A549 (cell line): Measurements from ENCODE around the gene DENND5A. TPM values are rescaled to one million over a fixed set of nuclear protein-coding genes. Genes with fewer than 3 reads are reported as not detected.

Source experiments
- ATAC-seq, 2 experiments: fragments of 200-7000 bp in 1 of 2; fragments of >200 bp in 1 of 2; cut with Nextera tagmentation in 1 of 2; cut with Tn5 transposase in 1 of 2; 3 replicates each; pipeline versions ENCODE4 v1.8.0 to v1.9.1; 2018 to 2020; ENCODE audit warnings: mild to moderate bottlenecking in 1 of 2, moderate library complexity in 1 of 2
- CTCF ChIA-PET: fragments of 300-600 bp; sonication (Branson Sonifier 250); formaldehyde crosslinking; extraction: SDS; loops from one replicate; lab custom pipeline; 2021; ENCODE audit warnings: antibody characterized with exemption, inconsistent platforms; lab: Yijun Ruan, JAX
- POLR2A ChIA-PET: fragments of 350-600 bp; formaldehyde crosslinking; extraction: SDS; loops from one replicate; lab custom pipeline; 2021; ENCODE audit warnings: antibody characterized with exemption, inconsistent platforms; lab: Yijun Ruan, JAX
- DNase-seq, 2 experiments: peaks; one replicate each; pipeline versions ENCODE4 v3.0.0 to v3.0.0-alpha.2; 2011 to 2016; ENCODE audit warnings: low read depth in 1 of 2, low spot score in 1 of 2
- FAIRE-seq: peaks from 2 replicates; lab custom pipeline; 2011; peaks lifted over from hg19 to GRCh38; lab: Jason Lieb, UNC
- H3K27ac ChIP-seq, 2 experiments: fragments of >200 bp; sonication (Bioruptor Twin); formaldehyde crosslinking; 3 replicates each; pipeline ENCODE4 v1.5.1; 2016 to 2017
- H3K4me1 ChIP-seq: fragments of >200 bp; sonication (Bioruptor Twin); formaldehyde crosslinking; 3 replicates; pipeline ENCODE4 v1.6.1; 2016
- H3K4me2 ChIP-seq: fragments of >200 bp; sonication (Bioruptor Twin); formaldehyde crosslinking; 3 replicates; pipeline ENCODE4 v1.6.1; 2016
- H3K4me3 ChIP-seq: fragments of >200 bp; sonication (Bioruptor Twin); formaldehyde crosslinking; 3 replicates; pipeline ENCODE4 v1.5.1; 2016
- H3K9me3 ChIP-seq: fragments of >200 bp; sonication (Bioruptor Twin); formaldehyde crosslinking; 3 replicates; pipeline ENCODE4 v1.6.1; 2016
- BCL3 ChIP-seq: fragments of >200 bp; sonication (Bioruptor Twin); formaldehyde crosslinking; IDR thresholded peaks from 3 replicates; pipeline ENCODE4 v1.6.1; 2016
- BHLHE40 ChIP-seq: IDR thresholded peaks from 2 replicates; pipeline ENCODE4 v1.6.1; 2012; ENCODE audit warnings: low read depth, low read length, inconsistent platforms
- CBX8 ChIP-seq: fragments of 200-600 bp; sonication (generic); IDR thresholded peaks from 2 replicates; pipeline ENCODE4 v1.6.1; 2016
- CHD4 ChIP-seq: fragments of 200-600 bp; sonication (generic); IDR thresholded peaks from 2 replicates; pipeline ENCODE4 v1.6.1; 2016; ENCODE audit warnings: antibody characterized with exemption, mild to moderate bottlenecking, borderline replicate concordance
- ESRRA ChIP-seq: fragments of 150-350 bp; IDR thresholded peaks from 2 replicates; pipeline ENCODE4 v1.6.1; 2014; ENCODE audit warnings: mild to moderate bottlenecking, low read length, borderline replicate concordance
- FOSB ChIP-seq: fragments of 250-450 bp; sonication (Bioruptor Pico); IDR thresholded peaks from 2 replicates; pipeline ENCODE4 v1.5.0; 2020; ENCODE audit warnings: mild to moderate bottlenecking, moderate library complexity
- GATA3 ChIP-seq: IDR thresholded peaks from 2 replicates; pipeline ENCODE4 v1.6.1; 2012; ENCODE audit warnings: borderline replicate concordance
- HDAC2 ChIP-seq: fragments of 200-600 bp; sonication (generic); IDR thresholded peaks from 2 replicates; pipeline ENCODE4 v1.6.1; 2016
- HOXB13 ChIP-seq: fragments of 250-450 bp; sonication (Bioruptor Pico); IDR thresholded peaks from 2 replicates; pipeline ENCODE4 v1.5.0; 2020; ENCODE audit warnings: low read depth, mild to moderate bottlenecking, moderate library complexity
- HOXB5 ChIP-seq: fragments of 250-450 bp; sonication (Bioruptor Pico); IDR thresholded peaks from 2 replicates; pipeline ENCODE4 v1.5.0; 2020; ENCODE audit warnings: mild to moderate bottlenecking, moderate library complexity
- KDM5A ChIP-seq: fragments of 200-600 bp; sonication (generic); IDR thresholded peaks from 2 replicates; pipeline ENCODE4 v1.6.1; 2016; ENCODE audit warnings: antibody characterized with exemption, mild to moderate bottlenecking
- MAX ChIP-seq: IDR thresholded peaks from 2 replicates; pipeline ENCODE4 v1.6.1; 2012
- MAZ ChIP-seq: fragments of 150-350 bp; IDR thresholded peaks from 2 replicates; pipeline ENCODE4 v1.6.1; 2014; ENCODE audit warnings: antibody characterized with exemption, low read depth, low read length, borderline replicate concordance
- NFE2L2 ChIP-seq: fragments of 150-350 bp; conservative IDR thresholded peaks from 2 replicates; pipeline ENCODE4 v1.6.1; 2014; ENCODE audit warnings: low read length
- POLR2A ChIP-seq: IDR thresholded peaks from 2 replicates; pipeline ENCODE4 v1.6.1; 2012; ENCODE audit warnings: mild to moderate bottlenecking, low read length
- RFX5 ChIP-seq: fragments of 450-650 bp; IDR thresholded peaks from 2 replicates; pipeline ENCODE4 v1.7.1; 2014; ENCODE audit warnings: antibody characterized with exemption, mild to moderate bottlenecking, moderate library complexity
- SMC3 ChIP-seq: fragments of >200 bp; sonication (Bioruptor Twin); formaldehyde crosslinking; IDR thresholded peaks from 3 replicates; pipeline ENCODE4 v1.6.1; 2018; ENCODE audit warnings: inconsistent platforms
- TFCP2L1 ChIP-seq: fragments of 250-450 bp; sonication (Bioruptor Pico); IDR thresholded peaks from 2 replicates; pipeline ENCODE4 v1.5.0; 2021; ENCODE audit warnings: mild to moderate bottlenecking
- ZFP36 ChIP-seq: fragments of 450-650 bp; IDR thresholded peaks from 2 replicates; pipeline ENCODE4 v1.6.1; 2014; ENCODE audit warnings: borderline replicate concordance; ENCODE audit not compliant: partially characterized antibody
- WGBS: methylation state at CpG from one replicate; pipeline ENCODE4 v1.1.6; 2017; ENCODE audit errors: missing lambda C conversion rate; 5-methylcytosine and 5-hydroxymethylcytosine counted together
- polyA plus RNA-seq, 4 experiments: library from polyadenylated mRNA; depleted of rRNA in 3 of 4; stranded (reverse); fragments of >200 nt; fragmentation: RNase III in 1 of 4; extraction: RNeasy Plus Mini Kit Qiagen cat#74134 plus additional on column Dnase treatment in 1 of 4; gene quantifications; 2 replicates in 3 of 4; 3 replicates in 1 of 4; pipeline ENCODE4 v1.2.3, GENCODE V29; 2011 to 2017
- TF ChIP-seq, protein P1 (sequence below): fragments of 150-350 bp; IDR thresholded peaks from 2 replicates; pipeline ENCODE4 v1.6.1; 2014; ENCODE audit warnings: low read depth, mild to moderate bottlenecking, low read length
- TF ChIP-seq, protein P2 (sequence below): IDR thresholded peaks from 2 replicates; pipeline ENCODE4 v1.6.1; 2012; ENCODE audit warnings: low read depth, borderline replicate concordance
- TF ChIP-seq, protein P3 (sequence below): fragments of >200 bp; sonication (Bioruptor Twin); formaldehyde crosslinking; IDR thresholded peaks from 3 replicates; pipeline ENCODE4 v1.5.1; 2016
- TF ChIP-seq, protein P4 (sequence below): IDR thresholded peaks from 2 replicates; pipeline ENCODE4 v1.6.1; 2012
- TF ChIP-seq, protein P5 (sequence below): fragments of 250-450 bp; sonication (Bioruptor Pico); IDR thresholded peaks from 2 replicates; pipeline ENCODE4 v1.5.0; 2020; ENCODE audit warnings: low read depth, mild to moderate bottlenecking, moderate library complexity

DENND5A gene
- polyA plus RNA-seq, 2 of the 4 experiments (the other 2 are of a cell fraction): 36.6 to 88.7 TPM

DNA sequence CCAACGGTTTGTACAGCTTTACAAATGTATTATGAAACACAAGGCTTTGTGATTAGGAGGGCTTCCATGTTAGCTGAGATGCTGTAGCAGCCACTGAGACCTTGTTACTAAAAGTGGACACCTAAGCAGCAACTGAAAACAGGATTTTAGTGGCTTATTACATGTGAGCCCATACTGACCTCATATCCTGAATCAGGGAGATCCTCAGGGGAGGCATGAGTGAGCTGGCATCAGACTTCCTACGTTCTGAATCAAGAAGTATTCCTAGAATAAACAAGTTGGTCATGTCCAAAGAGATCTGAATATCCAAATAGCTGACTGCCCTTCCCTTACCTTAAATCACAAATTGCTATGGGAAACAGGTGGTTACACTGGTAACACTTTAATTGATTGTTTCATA lies 114.6 kb downstream of the DENND5A start (continued):
- TF ChIP-seq, protein P1, sequence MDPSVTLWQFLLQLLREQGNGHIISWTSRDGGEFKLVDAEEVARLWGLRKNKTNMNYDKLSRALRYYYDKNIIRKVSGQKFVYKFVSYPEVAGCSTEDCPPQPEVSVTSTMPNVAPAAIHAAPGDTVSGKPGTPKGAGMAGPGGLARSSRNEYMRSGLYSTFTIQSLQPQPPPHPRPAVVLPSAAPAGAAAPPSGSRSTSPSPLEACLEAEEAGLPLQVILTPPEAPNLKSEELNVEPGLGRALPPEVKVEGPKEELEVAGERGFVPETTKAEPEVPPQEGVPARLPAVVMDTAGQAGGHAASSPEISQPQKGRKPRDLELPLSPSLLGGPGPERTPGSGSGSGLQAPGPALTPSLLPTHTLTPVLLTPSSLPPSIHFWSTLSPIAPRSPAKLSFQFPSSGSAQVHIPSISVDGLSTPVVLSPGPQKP: no peak
- no peak for TF ChIP-seq BHLHE40
- TF ChIP-seq MAZ: no peak
- no peak for TF ChIP-seq POLR2A
- no peak for TF ChIP-seq BCL3
- no peak for TF ChIP-seq HOXB5 (CRISPR knock-in tag)
- TF ChIP-seq RFX5: no peak
- TF ChIP-seq, protein P2, sequence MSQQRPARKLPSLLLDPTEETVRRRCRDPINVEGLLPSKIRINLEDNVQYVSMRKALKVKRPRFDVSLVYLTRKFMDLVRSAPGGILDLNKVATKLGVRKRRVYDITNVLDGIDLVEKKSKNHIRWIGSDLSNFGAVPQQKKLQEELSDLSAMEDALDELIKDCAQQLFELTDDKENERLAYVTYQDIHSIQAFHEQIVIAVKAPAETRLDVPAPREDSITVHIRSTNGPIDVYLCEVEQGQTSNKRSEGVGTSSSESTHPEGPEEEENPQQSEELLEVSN: no peak
- TF ChIP-seq CHD4: no peak
- no peak for TF ChIP-seq CBX8

- Histone ChIP-seq H3K9me3 (no peaks in the 10 kb centered on the region), H3K4me1 (no peaks in the 10 kb centered on the region), H3K27ac (no peak overlapping the region), H3K4me2 (no peak overlapping the region), H3K4me3 (no peak overlapping the region)
- CTCF ChIA-PET: interaction anchor here (0.7 to 1.9 kb wide), 3 partner anchors 8 to 236 kb away, joined by 3 to 6 read pairs (median 3); no protein-coding TSS in a partner anchor
- TF ChIP-seq MAZ: no peak
- no peak for TF ChIP-seq MAX
- no peak for TF ChIP-seq NFE2L2
- TF ChIP-seq, protein P3, sequence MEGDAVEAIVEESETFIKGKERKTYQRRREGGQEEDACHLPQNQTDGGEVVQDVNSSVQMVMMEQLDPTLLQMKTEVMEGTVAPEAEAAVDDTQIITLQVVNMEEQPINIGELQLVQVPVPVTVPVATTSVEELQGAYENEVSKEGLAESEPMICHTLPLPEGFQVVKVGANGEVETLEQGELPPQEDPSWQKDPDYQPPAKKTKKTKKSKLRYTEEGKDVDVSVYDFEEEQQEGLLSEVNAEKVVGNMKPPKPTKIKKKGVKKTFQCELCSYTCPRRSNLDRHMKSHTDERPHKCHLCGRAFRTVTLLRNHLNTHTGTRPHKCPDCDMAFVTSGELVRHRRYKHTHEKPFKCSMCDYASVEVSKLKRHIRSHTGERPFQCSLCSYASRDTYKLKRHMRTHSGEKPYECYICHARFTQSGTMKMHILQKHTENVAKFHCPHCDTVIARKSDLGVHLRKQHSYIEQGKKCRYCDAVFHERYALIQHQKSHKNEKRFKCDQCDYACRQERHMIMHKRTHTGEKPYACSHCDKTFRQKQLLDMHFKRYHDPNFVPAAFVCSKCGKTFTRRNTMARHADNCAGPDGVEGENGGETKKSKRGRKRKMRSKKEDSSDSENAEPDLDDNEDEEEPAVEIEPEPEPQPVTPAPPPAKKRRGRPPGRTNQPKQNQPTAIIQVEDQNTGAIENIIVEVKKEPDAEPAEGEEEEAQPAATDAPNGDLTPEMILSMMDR: no peak
- TF ChIP-seq SMC3: no peak
- TF ChIP-seq, protein P1: no peak
- TF ChIP-seq ESRRA: no peak
- TF ChIP-seq ZFP36: no peak
- TF ChIP-seq, protein P4, sequence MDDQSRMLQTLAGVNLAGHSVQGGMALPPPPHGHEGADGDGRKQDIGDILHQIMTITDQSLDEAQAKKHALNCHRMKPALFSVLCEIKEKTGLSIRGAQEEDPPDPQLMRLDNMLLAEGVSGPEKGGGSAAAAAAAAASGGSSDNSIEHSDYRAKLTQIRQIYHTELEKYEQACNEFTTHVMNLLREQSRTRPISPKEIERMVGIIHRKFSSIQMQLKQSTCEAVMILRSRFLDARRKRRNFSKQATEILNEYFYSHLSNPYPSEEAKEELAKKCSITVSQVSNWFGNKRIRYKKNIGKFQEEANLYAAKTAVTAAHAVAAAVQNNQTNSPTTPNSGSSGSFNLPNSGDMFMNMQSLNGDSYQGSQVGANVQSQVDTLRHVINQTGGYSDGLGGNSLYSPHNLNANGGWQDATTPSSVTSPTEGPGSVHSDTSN: no peak
- TF ChIP-seq TFCP2L1: no peak
- no peak for TF ChIP-seq HDAC2
- no peak for TF ChIP-seq KDM5A
- TF ChIP-seq HOXB5 (CRISPR knock-in tag): no peak
- TF ChIP-seq, protein P2: no peak
- no peak for TF ChIP-seq BHLHE40
- no peak for TF ChIP-seq FOSB
- TF ChIP-seq GATA3: no peak
- TF ChIP-seq HOXB13 (CRISPR knock-in tag): no peak
- no peak for TF ChIP-seq CBX8
- TF ChIP-seq, protein P5, sequence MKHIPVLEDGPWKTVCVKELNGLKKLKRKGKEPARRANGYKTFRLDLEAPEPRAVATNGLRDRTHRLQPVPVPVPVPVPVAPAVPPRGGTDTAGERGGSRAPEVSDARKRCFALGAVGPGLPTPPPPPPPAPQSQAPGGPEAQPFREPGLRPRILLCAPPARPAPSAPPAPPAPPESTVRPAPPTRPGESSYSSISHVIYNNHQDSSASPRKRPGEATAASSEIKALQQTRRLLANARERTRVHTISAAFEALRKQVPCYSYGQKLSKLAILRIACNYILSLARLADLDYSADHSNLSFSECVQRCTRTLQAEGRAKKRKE (CRISPR knock-in tag): no peak
- FAIRE-seq: no peak
- POLR2A ChIA-PET: no interaction called here
- no peak for ATAC-seq
- 95% methylated on average over 2 of the region's 2 CpGs for WGBS
- DNase-seq: no peak
Measured at GRCh38 chr11:9148727-9149126, 116.4 kb downstream of the DENND5A start.
